GM23338 (cell line): Measurements from ENCODE around the gene PLEKHG5. TPM values are rescaled to one million over a fixed set of nuclear protein-coding genes. Genes with fewer than 3 reads are reported as not detected.

Experiments used
- ATAC-seq: fragments of 200-7000 bp; cut with Tn5 transposase; 3 replicates; pipeline ENCODE4 v1.9.1; 2020
- DNase-seq: peaks from one replicate; pipeline ENCODE4 v3.0.0-alpha.2; 2015; ENCODE audit warnings: low spot score
- H2AFZ ChIP-seq: fragments of 200-600 bp; sonication (generic); 2 replicates; pipeline ENCODE4 v1.8.0; 2016; ENCODE audit warnings: antibody characterized with exemption, mild to moderate bottlenecking, moderate library complexity
- H3F3A ChIP-seq: fragments of 200-600 bp; sonication (generic); replicated peaks from 2 replicates; pipeline ENCODE4 v1.8.0; 2017; ENCODE audit warnings: antibody characterized with exemption, mixed run types, low read depth
- H3K27ac ChIP-seq: fragments of 200-600 bp; sonication (generic); 2 replicates; pipeline ENCODE4 v1.6.1; 2016; ENCODE audit warnings: low read depth
- H3K27me3 ChIP-seq: fragments of 200-600 bp; sonication (generic); 2 replicates; pipeline ENCODE4 v1.8.0; 2016; ENCODE audit warnings: mild to moderate bottlenecking, mixed run types, moderate library complexity; ENCODE audit not compliant: insufficient read depth
- H3K36me3 ChIP-seq: fragments of 200-600 bp; sonication (generic); 2 replicates; pipeline ENCODE4 v1.8.0; 2016; ENCODE audit warnings: mild to moderate bottlenecking; ENCODE audit not compliant: insufficient read depth
- H3K4me1 ChIP-seq: fragments of 200-600 bp; sonication (generic); 2 replicates; pipeline ENCODE4 v1.8.0; 2016; ENCODE audit warnings: mild to moderate bottlenecking, moderate library complexity; ENCODE audit not compliant: insufficient read depth
- H3K4me2 ChIP-seq: fragments of 200-600 bp; sonication (generic); 2 replicates; pipeline ENCODE4 v1.7.1; 2017; ENCODE audit warnings: mixed run types
- H3K4me3 ChIP-seq: fragments of 200-600 bp; sonication (generic); 2 replicates; pipeline ENCODE4 v1.6.1; 2016; ENCODE audit warnings: mixed run types
- H3K79me2 ChIP-seq: fragments of 200-600 bp; sonication (generic); replicated peaks from 2 replicates; pipeline ENCODE4 v1.8.0; 2017; ENCODE audit warnings: mild to moderate bottlenecking; ENCODE audit not compliant: insufficient read depth
- H3K9me2 ChIP-seq: fragments of 200-600 bp; sonication (generic); 2 replicates; pipeline ENCODE4 v1.8.0; 2017; ENCODE audit not compliant: insufficient read depth
- H4K20me1 ChIP-seq: fragments of 200-600 bp; sonication (generic); replicated peaks from 2 replicates; pipeline ENCODE4 v1.8.0; 2017; ENCODE audit warnings: mild to moderate bottlenecking; ENCODE audit not compliant: insufficient read depth
- H3K27ac Mint-ChIP-seq: 2 replicates; pipeline ENCODE4 v1.8.0; 2020; ENCODE audit warnings: inconsistent platforms, mild to moderate bottlenecking, moderate library complexity, mixed read lengths
- H3K27me3 Mint-ChIP-seq: 3 replicates; pipeline ENCODE4 v1.8.0; 2022; ENCODE audit warnings: low read depth, mild to moderate bottlenecking, moderate library complexity, mixed read lengths, inconsistent platforms; ENCODE audit not compliant: insufficient read depth, poor library complexity
- H3K36me3 Mint-ChIP-seq: 3 replicates; pipeline ENCODE4 v1.8.0; 2021; ENCODE audit warnings: low read depth, mild to moderate bottlenecking, inconsistent platforms, moderate library complexity, mixed read lengths
- H3K4me1 Mint-ChIP-seq: 3 replicates; pipeline ENCODE4 v1.8.0; 2020; ENCODE audit warnings: mild to moderate bottlenecking, inconsistent platforms, mixed read lengths
- H3K4me3 Mint-ChIP-seq: 3 replicates; pipeline ENCODE4 v1.8.0; 2021; ENCODE audit warnings: moderate library complexity, mild to moderate bottlenecking, inconsistent platforms, mixed read lengths
- H3K9me3 Mint-ChIP-seq: 3 replicates; pipeline ENCODE4 v1.8.0; 2020; ENCODE audit warnings: moderate library complexity, mild to moderate bottlenecking, inconsistent platforms, mixed read lengths
- EZH2 ChIP-seq: fragments of 200-600 bp; sonication (generic); IDR thresholded peaks from one replicate; pipeline ENCODE4 v1.8.0; 2017; ENCODE audit warnings: antibody characterized with exemption, mild to moderate bottlenecking, low read depth; ENCODE audit not compliant: unreplicated experiment
- EZH2phosphoT487 ChIP-seq: fragments of 200-600 bp; sonication (generic); IDR thresholded peaks from one replicate; pipeline ENCODE4 v1.8.1; 2018; ENCODE audit warnings: antibody characterized with exemption; ENCODE audit not compliant: unreplicated experiment
- JUNB ChIP-seq: IDR thresholded peaks from one replicate; pipeline ENCODE4 v1.6.1; 2016; ENCODE audit warnings: antibody characterized with exemption; ENCODE audit not compliant: unreplicated experiment
- POLR2AphosphoS5 ChIP-seq: IDR thresholded peaks from 2 replicates; pipeline ENCODE4 v1.6.1; 2016; ENCODE audit warnings: antibody characterized with exemption, low read depth
- STAT1 ChIP-seq: IDR thresholded peaks from one replicate; pipeline ENCODE4 v1.6.1; 2016; ENCODE audit warnings: antibody characterized with exemption; ENCODE audit not compliant: unreplicated experiment
- ZNF114 ChIP-seq: fragments of 250-450 bp; sonication (Bioruptor Pico); IDR thresholded peaks from 2 replicates; pipeline ENCODE4 v1.5.0; 2020; ENCODE audit warnings: mild to moderate bottlenecking, moderate library complexity
- ZNF331 ChIP-seq: fragments of 250-450 bp; sonication (Bioruptor Pico); IDR thresholded peaks from 2 replicates; pipeline ENCODE4 v1.5.0; 2020; ENCODE audit warnings: low read depth, mild to moderate bottlenecking, moderate library complexity
- ZNF462 ChIP-seq: fragments of 250-450 bp; sonication (Bioruptor Pico); IDR thresholded peaks from 2 replicates; pipeline ENCODE4 v1.5.0; 2020; ENCODE audit warnings: mild to moderate bottlenecking, moderate library complexity
- polyA plus RNA-seq: library from polyadenylated mRNA; unstranded; fragments of >200 nt; fragmentation: Nextera tagmentation; extraction: Ambion mirVana; gene quantifications from 2 replicates; pipeline ENCODE4 v1.2.1, GENCODE V29; 2016
- total RNA-seq: library from RNA; depleted of rRNA; stranded (reverse); fragments of >200 nt; shearing (Covaris generic); gene quantifications from 2 replicates; pipeline ENCODE4 v1.2.3, GENCODE V29; 2014
- TF ChIP-seq, protein P1 (sequence below), 2 experiments: fragments of 200-600 bp in 1 of 2; sonication (generic) in 1 of 2; conservative IDR thresholded peaks; 2 replicates each; pipeline versions ENCODE4 v1.5.1 to v1.6.1; 2016 to 2017; ENCODE audit warnings: antibody characterized with exemption in 2 of 2, low read depth in 2 of 2, mild to moderate bottlenecking in 2 of 2, moderate library complexity in 1 of 2

The PLEKHG5 gene
- total and polyA plus RNA-seq, 2 experiments from 2014 or later: 9.0 to 26.4 TPM

GRCh38 chr1:6467224-6467623 is 24.2 kb downstream of the PLEKHG5 start:
- Histone ChIP-seq H3K27ac (no peak overlapping the region), H3F3A (peaks cover 20% of the 10 kb centered on the region; the same call in 1 of the 2 replicates), H3K36me3 (no peaks in the 10 kb centered on the region), H2AFZ (no peak overlapping the region), H3K4me3 (no peak overlapping the region), H3K9me2 (no peaks in the 10 kb centered on the region), H3K27me3 (peaks cover 5% of the 10 kb centered on the region; the same call in 1 of the 2 replicates), H4K20me1 (peaks cover 3% of the 10 kb centered on the region; the same call in 1 of the 2 replicates), H3K79me2 (no peaks in the 10 kb centered on the region), H3K4me2 (no peak overlapping the region), H3K4me1 (peaks cover 7% of the 10 kb centered on the region; the same call in 1 of the 2 replicates)
- H3K4me3 Mint-ChIP-seq: no peak overlapping the region; the same call in 2 of the 3 replicates
- ATAC-seq (no peak), DNase-seq (no peak)
- H3K27me3 Mint-ChIP-seq: peaks cover 16% of the 10 kb centered on the region
- H3K4me1 Mint-ChIP-seq: peaks cover 11% of the 10 kb centered on the region
- H3K9me3 Mint-ChIP-seq: no peaks in the 10 kb centered on the region; the same call in 2 of the 3 replicates
- TF ChIP-seq JUNB (no peak), STAT1 (no peak), EZH2phosphoT487 (no peak), ZNF331 (CRISPR knock-in tag) (no peak), ZNF114 (CRISPR knock-in tag) (no peak), ZNF462 (CRISPR knock-in tag) (no peak), EZH2 (no peak), POLR2AphosphoS5 (no peak)
- TF ChIP-seq, protein P1, sequence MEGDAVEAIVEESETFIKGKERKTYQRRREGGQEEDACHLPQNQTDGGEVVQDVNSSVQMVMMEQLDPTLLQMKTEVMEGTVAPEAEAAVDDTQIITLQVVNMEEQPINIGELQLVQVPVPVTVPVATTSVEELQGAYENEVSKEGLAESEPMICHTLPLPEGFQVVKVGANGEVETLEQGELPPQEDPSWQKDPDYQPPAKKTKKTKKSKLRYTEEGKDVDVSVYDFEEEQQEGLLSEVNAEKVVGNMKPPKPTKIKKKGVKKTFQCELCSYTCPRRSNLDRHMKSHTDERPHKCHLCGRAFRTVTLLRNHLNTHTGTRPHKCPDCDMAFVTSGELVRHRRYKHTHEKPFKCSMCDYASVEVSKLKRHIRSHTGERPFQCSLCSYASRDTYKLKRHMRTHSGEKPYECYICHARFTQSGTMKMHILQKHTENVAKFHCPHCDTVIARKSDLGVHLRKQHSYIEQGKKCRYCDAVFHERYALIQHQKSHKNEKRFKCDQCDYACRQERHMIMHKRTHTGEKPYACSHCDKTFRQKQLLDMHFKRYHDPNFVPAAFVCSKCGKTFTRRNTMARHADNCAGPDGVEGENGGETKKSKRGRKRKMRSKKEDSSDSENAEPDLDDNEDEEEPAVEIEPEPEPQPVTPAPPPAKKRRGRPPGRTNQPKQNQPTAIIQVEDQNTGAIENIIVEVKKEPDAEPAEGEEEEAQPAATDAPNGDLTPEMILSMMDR (conservative IDR thresholded peaks at IDR 0.05; ENCODE audit: low read depth in 2 of 2): no peak
- H3K36me3 Mint-ChIP-seq: peaks cover 34% of the 10 kb centered on the region
- H3K27ac Mint-ChIP-seq: no peak overlapping the region
